ENCODE data around the gene TBC1D1.

Gene TBC1D1

GRCh38 chr4:37890801-37891259 is at the start of gene TBC1D1:
Gene TBC1D1, plus strand, starts transcription at chr4:37891084. Its CDS starts 11,012 bp downstream, at chr4:37902096.
- DNase-seq (ENCODE audit: low read depth): peak; percentile 32

GRCh38 chr4:37844204-37844603 is 46.7 kb upstream of the TBC1D1 start:
- DNase-seq (ENCODE audit: low read depth): no peak

GRCh38 chr4:37845201-37845600 is 45.7 kb upstream of the TBC1D1 start:
- no peak for DNase-seq (ENCODE audit: low read depth)

- DNase-seq (ENCODE audit: low read depth): no peak
Observed at GRCh38 chr4:37847311-37847884, 43.5 kb upstream of the TBC1D1 start.

- DNase-seq (ENCODE audit: low read depth): no peak
Observed at GRCh38 chr4:37852376-37852775, 38.5 kb upstream of the TBC1D1 start.

GRCh38 chr4:37858112-37858511 is 32.8 kb upstream of the TBC1D1 start:
- DNase-seq (ENCODE audit: low read depth): no peak

- DNase-seq (ENCODE audit: low read depth): no peak
Observed at GRCh38 chr4:37858872-37859271, 32.0 kb upstream of the TBC1D1 start.

- DNase-seq (ENCODE audit: low read depth): no peak
Observed at GRCh38 chr4:37860266-37860665, 30.6 kb upstream of the TBC1D1 start.

- DNase-seq (ENCODE audit: low read depth): no peak
Observed at GRCh38 chr4:37862961-37863360, 27.9 kb upstream of the TBC1D1 start.

GRCh38 chr4:37864786-37865185 is 26.1 kb upstream of the TBC1D1 start:
- DNase-seq (ENCODE audit: low read depth): no peak

- no peak for DNase-seq (ENCODE audit: low read depth)
Observed at GRCh38 chr4:37865450-37865849, 25.4 kb upstream of the TBC1D1 start.

- no peak for DNase-seq (ENCODE audit: low read depth)
Observed at GRCh38 chr4:37867102-37867501, 23.8 kb upstream of the TBC1D1 start.

- DNase-seq (ENCODE audit: low read depth): no peak
Observed at GRCh38 chr4:37868238-37868637, 22.6 kb upstream of the TBC1D1 start.

- no peak for DNase-seq (ENCODE audit: low read depth)
Observed at GRCh38 chr4:37872310-37872988, 18.4 kb upstream of the TBC1D1 start.

- DNase-seq (ENCODE audit: low read depth): no peak
Observed at GRCh38 chr4:37873386-37873785, 17.5 kb upstream of the TBC1D1 start.

GRCh38 chr4:37876156-37876555 is 14.7 kb upstream of the TBC1D1 start:
- no peak for DNase-seq (ENCODE audit: low read depth)

GRCh38 chr4:37879365-37879764 is 11.5 kb upstream of the TBC1D1 start:
- DNase-seq (ENCODE audit: low read depth): no peak

GRCh38 chr4:37881811-37882210 is 9.1 kb upstream of the TBC1D1 start:
- no peak for DNase-seq (ENCODE audit: low read depth)

GRCh38 chr4:37882665-37883296 is 8.1 kb upstream of the TBC1D1 start:
- no peak for DNase-seq (ENCODE audit: low read depth)

- no peak for DNase-seq (ENCODE audit: low read depth)
Observed at GRCh38 chr4:37884855-37885487, 5.9 kb upstream of the TBC1D1 start.

GRCh38 chr4:37885496-37885895 is 5.4 kb upstream of the TBC1D1 start:
- DNase-seq (ENCODE audit: low read depth): no peak

GRCh38 chr4:37889849-37890800 is 759 bp upstream of the TBC1D1 start:
- DNase-seq (ENCODE audit: low read depth): peak; percentile 20

Measured in stimulated activated CD4-positive, alpha-beta T cell treated with anti-CD3 and anti-CD28 coated beads, Interleukin-2, amount 100 ng/mL, for 4 hours (primary cell).